SU-DHL-6 (cell line): ENCODE measurements around the gene ALDH3A1.

Experiments used
- H2AFZ ChIP-seq: fragments of 200-600 bp; sonication (generic); 2 replicates; pipeline ENCODE4 v1.6.1; 2014; ENCODE audit warnings: low read depth, mild to moderate bottlenecking, moderate library complexity, mixed read lengths, antibody characterized with exemption, low read length; ENCODE audit not compliant: severe bottlenecking
- H3F3A ChIP-seq: fragments of 200-600 bp; shearing (Covaris generic); 2 replicates; pipeline ENCODE4 v1.6.0; 2016; ENCODE audit warnings: antibody characterized with exemption, mild to moderate bottlenecking; ENCODE audit not compliant: insufficient read depth
- H3K27ac ChIP-seq: fragments of 200-600 bp; sonication (generic); 2 replicates; pipeline ENCODE4 v1.5.1; 2016; ENCODE audit warnings: low read depth, mild to moderate bottlenecking, low read length, moderate library complexity, mixed read lengths
- H3K27me3 ChIP-seq: fragments of 200-600 bp; sonication (generic), shearing (Covaris generic); 2 replicates; pipeline ENCODE4 v1.6.0; 2014; ENCODE audit warnings: mild to moderate bottlenecking, low read length
- H3K36me3 ChIP-seq: fragments of 200-600 bp; sonication (generic); 2 replicates; pipeline ENCODE4 v1.6.1; 2014; ENCODE audit warnings: mild to moderate bottlenecking, low read length, mixed read lengths
- H3K4me2 ChIP-seq: fragments of 300-600, 200-600 bp; shearing (Covaris generic), sonication (generic); 2 replicates; pipeline ENCODE4 v1.6.0; 2014; ENCODE audit warnings: low read length, low read depth, mild to moderate bottlenecking; ENCODE audit not compliant: poor library complexity, severe bottlenecking
- H3K4me3 ChIP-seq: fragments of 200-600 bp; sonication (generic); 2 replicates; pipeline ENCODE4 v1.5.1; 2014; ENCODE audit warnings: antibody characterized with exemption, low read length, mild to moderate bottlenecking, mixed read lengths; ENCODE audit not compliant: insufficient read depth, poor library complexity, severe bottlenecking
- H3K79me2 ChIP-seq: fragments of 200-600 bp; sonication (generic); 2 replicates; pipeline ENCODE4 v1.6.1; 2014; ENCODE audit warnings: mild to moderate bottlenecking, low read length, moderate library complexity; ENCODE audit not compliant: insufficient read depth
- H3K9ac ChIP-seq: fragments of 200-600 bp; sonication (generic); 2 replicates; pipeline ENCODE4 v1.7.0; 2014; ENCODE audit warnings: mild to moderate bottlenecking, low read length
- H3K9me2 ChIP-seq: fragments of 200-600 bp; sonication (generic); replicated peaks from 2 replicates; pipeline ENCODE4 v1.6.1; 2014; ENCODE audit warnings: low read length; ENCODE audit not compliant: insufficient read depth
- H3K9me3 ChIP-seq: fragments of 200-600 bp; sonication (generic); 2 replicates; pipeline ENCODE4 v1.6.1; 2014; ENCODE audit warnings: low read length, mixed read lengths; ENCODE audit not compliant: insufficient read depth
- H4K20me1 ChIP-seq: fragments of 200-600 bp; sonication (generic); 2 replicates; pipeline ENCODE4 v1.6.1; 2014; ENCODE audit warnings: low read depth, mild to moderate bottlenecking, antibody characterized with exemption, low read length, moderate library complexity, mixed read lengths
- CTCF ChIP-seq: fragments of 200-600 bp; sonication (generic); IDR thresholded peaks from one replicate; pipeline ENCODE4 v1.5.1; 2017; ENCODE audit warnings: antibody characterized with exemption, mild to moderate bottlenecking, low read length, moderate library complexity; ENCODE audit not compliant: insufficient read depth, poor library complexity, severe bottlenecking
- EZH2phosphoT487 ChIP-seq: fragments of 200-600 bp; sonication (generic), shearing (Covaris generic); conservative IDR thresholded peaks from 2 replicates; pipeline ENCODE4 v1.6.1; 2018; ENCODE audit warnings: mild to moderate bottlenecking, antibody characterized with exemption, low read length, moderate library complexity, mixed read lengths

ALDH3A1 gene

GRCh38 chr17:19728084-19728495, 20.0 kb downstream of the ALDH3A1 start:
- Histone ChIP-seq H3K9me3 (no peaks in the 10 kb centered on the region), H3K79me2 (no peaks in the 10 kb centered on the region), H3K4me3 (no peak overlapping the region), H3K36me3 (no peaks in the 10 kb centered on the region), H3F3A (no peaks in the 10 kb centered on the region), H3K4me2 (no peak overlapping the region), H3K27me3 (no peaks in the 10 kb centered on the region), H3K9me2 (no peaks in the 10 kb centered on the region), H2AFZ (no peak overlapping the region), H3K9ac (no peak overlapping the region), H3K27ac (no peak overlapping the region), H4K20me1 (no peaks in the 10 kb centered on the region)
- TF ChIP-seq CTCF (no peak), EZH2phosphoT487 (no peak)

GRCh38 chr17:19727501-19728078, 20.5 kb downstream of the ALDH3A1 start:
- H3F3A ChIP-seq = no peaks in the 10 kb centered on the region

GRCh38 chr17:19726631-19727376, 21.3 kb downstream of the ALDH3A1 start:
- no peaks in the 10 kb centered on the region for H4K20me1 ChIP-seq
- H3K4me3 ChIP-seq = no peak overlapping the region
- TF ChIP-seq EZH2phosphoT487 (no peak), CTCF (no peak)
- no peaks in the 10 kb centered on the region for H3K36me3 ChIP-seq
- H3K9ac ChIP-seq = no peak overlapping the region
- H3K4me2 ChIP-seq = no peak overlapping the region
- no peak overlapping the region for H3K27ac ChIP-seq
- H3K27me3 ChIP-seq = no peaks in the 10 kb centered on the region
- no peaks in the 10 kb centered on the region for H3K9me2 ChIP-seq
- H3K9me3 ChIP-seq = no peaks in the 10 kb centered on the region
- H3F3A ChIP-seq = no peaks in the 10 kb centered on the region
- H3K79me2 ChIP-seq = no peaks in the 10 kb centered on the region
- no peak overlapping the region for H2AFZ ChIP-seq

More at GRCh38 chr17:19727501-19728078, 20.5 kb downstream of the ALDH3A1 start:
- H4K20me1 ChIP-seq = no peaks in the 10 kb centered on the region
- H3K27ac ChIP-seq = no peak overlapping the region
- H3K9ac ChIP-seq = no peak overlapping the region
- H3K9me3 ChIP-seq = no peaks in the 10 kb centered on the region
- no peak overlapping the region for H3K4me2 ChIP-seq
- no peaks in the 10 kb centered on the region for H3K79me2 ChIP-seq
- no peaks in the 10 kb centered on the region for H3K27me3 ChIP-seq
- no peaks in the 10 kb centered on the region for H3K9me2 ChIP-seq
- no peaks in the 10 kb centered on the region for H3K36me3 ChIP-seq
- TF ChIP-seq CTCF (no peak), EZH2phosphoT487 (no peak)
- no peak overlapping the region for H3K4me3 ChIP-seq
- no peak overlapping the region for H2AFZ ChIP-seq
